Lower leg skin (tissue), 3 donors: ENCODE measurements around the gene CD101.

Experiments used
- CTCF ChIP-seq, 3 donors: fragments of 450-650 bp; IDR thresholded peaks; one replicate each; pipeline ENCODE4 v1.5.1; 2016; ENCODE audit warnings: antibody characterized with exemption in 3 of 3, mild to moderate bottlenecking in 3 of 3, moderate library complexity in 2 of 3
- POLR2A ChIP-seq, 2 donors: fragments of 450-650 bp; IDR thresholded peaks; one replicate each; pipeline ENCODE4 v1.6.1; 2016 to 2017; ENCODE audit warnings: antibody characterized with exemption in 2 of 2, mild to moderate bottlenecking in 1 of 2, moderate library complexity in 1 of 2

GRCh38 chr1:117020526-117021156 is 19.1 kb downstream of the CD101 start:
- no peak for TF ChIP-seq POLR2A (IDR thresholded peaks at IDR 0.05)
- TF ChIP-seq CTCF (IDR thresholded peaks at IDR 0.05), result no peak
